NCI-H1092 (cell line): ENCODE data around the gene AGBL1.
"Not testable (repeated sequence)": the region's sequence is repeated elsewhere in the genome, so short reads cannot be mapped to it uniquely, and the experiment has no call there.

ENCODE experiments used
- DNase-seq: peaks from one replicate; lab custom pipeline; 2025; lab: John Stamatoyannopoulos, UW

Gene AGBL1

GRCh38 chr15:86935841-86936240 is 856.2 kb downstream of the AGBL1 start:
- DNase-seq: no peak

- no peak for DNase-seq
These were observed 862.6 kb downstream of the AGBL1 start for GRCh38 chr15:86942285-86942684.

GRCh38 chr15:86948719-86949118 is 869.0 kb downstream of the AGBL1 start:
- DNase-seq: no peak

GRCh38 chr15:86959254-86959653 is 879.6 kb downstream of the AGBL1 start:
- DNase-seq: no peak

DNA sequence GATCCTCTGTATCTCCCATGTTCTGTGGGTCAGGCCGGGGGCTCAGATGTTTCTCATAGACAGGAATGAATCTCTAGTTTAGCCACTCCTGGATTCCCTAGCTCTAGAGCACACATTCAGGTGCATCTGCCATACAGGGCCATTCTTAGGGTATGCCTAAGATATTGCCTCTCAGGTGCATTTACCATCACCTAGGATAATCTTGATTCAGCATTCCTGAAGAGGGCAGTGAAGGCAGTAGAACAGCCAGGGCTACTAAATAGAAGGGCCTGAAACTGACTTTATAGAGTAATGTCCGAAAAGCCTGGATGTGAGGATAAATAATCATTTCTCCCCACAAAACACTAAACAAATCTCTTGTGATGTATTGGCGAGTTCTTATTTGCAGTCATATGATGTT is 882.0 kb downstream of the AGBL1 start:
- DNase-seq: no peak

- DNase-seq: no peak
These were observed 884.6 kb downstream of the AGBL1 start for GRCh38 chr15:86964271-86964670.

DNA sequence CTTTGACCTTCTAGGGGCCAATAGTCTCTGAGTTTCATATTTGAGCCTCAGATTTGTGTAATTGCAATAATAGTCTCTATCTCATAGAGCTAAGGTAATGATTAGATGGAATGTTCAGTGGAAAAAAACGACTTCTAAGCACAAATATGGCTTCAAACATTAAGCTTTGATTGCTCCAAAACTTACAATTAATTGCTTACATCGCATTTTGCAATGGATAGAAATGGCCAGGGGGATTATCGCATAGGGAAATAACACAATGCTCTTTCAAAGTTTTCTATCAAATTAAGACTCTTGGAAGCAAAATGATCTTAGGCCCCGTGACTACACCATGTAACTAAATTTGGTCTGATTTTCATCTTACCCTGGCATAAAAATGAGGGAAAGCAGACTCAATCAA is 888.6 kb downstream of the AGBL1 start:
- DNase-seq: no peak

GRCh38 chr15:86969364-86969763 is 889.7 kb downstream of the AGBL1 start:
- no peak for DNase-seq

DNA sequence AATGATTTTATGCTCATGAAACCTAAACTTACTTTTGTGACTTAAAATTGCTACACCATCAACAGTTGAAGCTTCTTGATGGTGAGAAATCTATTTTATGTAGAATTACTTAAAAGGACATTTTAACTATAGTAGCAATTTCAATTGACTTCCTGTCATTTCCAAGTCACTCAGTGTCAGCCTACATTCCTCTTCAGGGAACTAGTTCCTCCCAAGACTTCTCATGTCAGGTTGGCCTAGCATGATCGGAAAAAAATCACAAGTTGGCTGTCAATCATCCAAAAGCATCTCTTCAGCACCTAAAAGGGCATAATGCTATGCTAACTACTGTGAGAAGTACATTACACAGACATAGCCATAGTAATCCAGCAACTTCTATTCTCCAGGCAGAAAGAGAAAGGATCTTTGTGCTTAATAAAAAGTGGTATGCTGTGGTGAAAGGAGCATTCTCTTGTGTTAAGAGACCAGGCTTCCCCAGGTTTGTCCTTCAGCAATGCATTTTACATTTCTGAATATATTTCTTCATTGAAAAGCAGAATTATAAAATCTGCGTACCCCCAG is 893.7 kb downstream of the AGBL1 start:
- no peak for DNase-seq

DNA sequence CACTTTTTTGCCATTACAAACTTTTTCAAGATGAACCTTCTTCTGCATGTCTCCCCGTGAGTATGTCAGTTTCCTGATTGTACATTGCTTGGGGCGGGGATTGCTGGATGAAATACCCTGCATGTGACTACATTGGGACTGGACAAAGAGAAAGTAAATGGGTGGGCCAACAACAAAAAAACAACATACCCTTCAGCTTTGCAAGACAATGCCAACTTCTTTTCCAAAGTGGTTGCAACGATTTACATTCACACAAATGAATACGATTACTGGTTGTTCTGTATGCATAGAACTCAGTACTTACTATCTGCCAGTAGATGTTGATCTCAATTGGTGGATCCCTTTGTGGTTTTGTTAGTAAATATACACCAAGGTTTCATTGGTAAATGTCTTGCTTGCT is 908.4 kb downstream of the AGBL1 start:
- DNase-seq: no peak

GRCh38 chr15:87021751-87022150 is 942.1 kb downstream of the AGBL1 start:
- DNase-seq: no peak

GRCh38 chr15:87031540-87032230 is 952.0 kb downstream of the AGBL1 start:
- DNase-seq: no peak

GRCh38 chr15:87032295-87032694 is 952.6 kb downstream of the AGBL1 start:
- DNase-seq: no peak

DNA sequence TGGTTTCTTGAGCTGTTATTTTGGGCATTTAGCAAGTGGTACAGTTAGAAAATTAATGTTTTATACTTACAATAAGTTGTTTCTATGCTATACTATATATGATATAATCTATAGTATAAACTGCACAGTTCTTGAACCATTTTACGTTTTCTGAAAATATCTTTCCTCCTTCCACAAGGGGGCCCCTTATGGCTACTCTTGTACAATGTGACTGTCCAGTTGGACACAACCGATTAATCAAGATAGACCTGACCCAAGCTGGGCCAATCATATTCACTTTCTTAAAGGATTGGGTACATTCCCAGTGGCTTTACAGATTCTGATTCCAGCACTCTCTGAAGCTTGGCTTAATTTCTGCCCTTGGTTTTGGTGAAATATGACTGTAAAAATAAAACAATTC is 953.4 kb downstream of the AGBL1 start:
- no peak for DNase-seq

GRCh38 chr15:87034886-87035285 is 955.2 kb downstream of the AGBL1 start:
- no peak for DNase-seq

GRCh38 chr15:87038404-87038803 is 958.7 kb downstream of the AGBL1 start:
- DNase-seq: no peak

DNA sequence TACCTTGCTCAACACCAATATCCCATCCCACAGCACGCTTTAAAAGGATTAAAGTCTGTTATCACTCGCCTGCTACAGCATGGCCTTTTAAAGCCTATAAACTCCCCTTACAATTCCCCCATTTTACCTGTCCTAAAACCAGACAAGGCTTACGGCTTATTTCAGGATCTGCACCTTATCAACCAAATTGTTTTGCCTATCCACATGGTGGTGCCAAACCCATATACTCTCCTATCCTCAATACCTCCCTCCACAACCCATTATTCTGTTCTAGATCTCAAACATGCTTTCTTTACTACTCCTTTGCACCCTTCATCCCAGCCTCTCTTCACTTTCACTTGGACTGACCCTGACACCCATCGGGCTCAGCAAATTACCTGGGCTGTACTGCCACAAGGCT is 962.9 kb downstream of the AGBL1 start:
- not testable (repeated sequence) for DNase-seq

- DNase-seq: no peak
These were observed 966.1 kb downstream of the AGBL1 start for GRCh38 chr15:87045746-87046145.

- DNase-seq: no peak
These were observed 967.7 kb downstream of the AGBL1 start for GRCh38 chr15:87047203-87047965.
